ENCODE measurements around the gene CHD1L. TPM values are rescaled to one million over a fixed set of nuclear protein-coding genes. Genes with fewer than 3 reads are reported as not detected.

The CHD1L gene
- total and polyA plus RNA-seq, 2 experiments from 2014 or later: 29.8 to 43.9 TPM

DNA sequence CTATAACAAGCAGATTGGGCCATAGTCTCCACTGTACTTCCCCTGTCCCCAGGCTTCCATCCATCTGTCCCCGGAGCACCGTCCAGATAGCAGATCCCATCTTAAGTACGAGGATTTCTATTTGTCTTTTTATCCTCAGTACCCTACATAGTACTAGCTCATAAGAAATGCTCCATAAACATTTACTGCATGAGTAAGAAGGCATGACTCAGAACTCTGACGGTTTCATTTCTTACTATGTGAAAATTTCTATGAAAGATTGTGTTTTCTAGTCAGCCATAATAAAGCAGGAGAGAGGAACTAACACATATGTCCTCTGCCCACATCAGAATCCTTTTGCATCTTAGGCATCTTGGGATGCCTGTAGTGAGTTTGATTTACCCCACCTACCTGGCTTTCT, 49.5 kb downstream of the CHD1L start:
- H3K4me1 ChIP-seq (ENCODE audit: insufficient read depth): no peaks in the 10 kb centered on the region
- H3K4me2 ChIP-seq: no peak overlapping the region
- H3F3A ChIP-seq (replicated peaks; ENCODE audit: low read depth): no peaks in the 10 kb centered on the region
- H3K36me3 ChIP-seq (ENCODE audit: insufficient read depth): peaks cover 29% of the 10 kb centered on the region
- Mint-ChIP-seq H3K36me3 (ENCODE audit: low read depth) (peaks cover 97% of the 10 kb centered on the region), H3K27me3 (ENCODE audit: insufficient read depth, low read depth, poor library complexity) (peaks cover 2% of the 10 kb centered on the region), H3K27ac (no peak overlapping the region), H3K9me3 (peaks cover 4% of the 10 kb centered on the region; the same call in 2 of the 3 replicates), H3K4me3 (no peak overlapping the region), H3K4me1 (no peaks in the 10 kb centered on the region)
- H4K20me1 ChIP-seq (replicated peaks; ENCODE audit: insufficient read depth): 0 out of 2 replicates have a peak, but pooled peaks cover 8% of the 10 kb centered on the region
- H3K27me3 ChIP-seq (ENCODE audit: insufficient read depth): no peaks in the 10 kb centered on the region
- no peaks in the 10 kb centered on the region; the same call in 1 of the 2 replicates for H3K9me2 ChIP-seq (ENCODE audit: insufficient read depth)
- TF ChIP-seq ZNF114 (CRISPR knock-in tag; IDR thresholded peaks at IDR 0.05) (no peak), EZH2phosphoT487 (IDR thresholded peaks at IDR 0.05; ENCODE audit: unreplicated experiment) (no peak), JUNB (IDR thresholded peaks at IDR 0.05; ENCODE audit: unreplicated experiment) (no peak), POLR2AphosphoS5 (IDR thresholded peaks at IDR 0.05; ENCODE audit: low read depth) (no peak), EZH2 (IDR thresholded peaks at IDR 0.05; ENCODE audit: low read depth, unreplicated experiment) (no peak), CREB1 (CRISPR knock-in tag; IDR thresholded peaks at IDR 0.05; ENCODE audit: low read depth) (no peak)
- TF ChIP-seq, protein P1, sequence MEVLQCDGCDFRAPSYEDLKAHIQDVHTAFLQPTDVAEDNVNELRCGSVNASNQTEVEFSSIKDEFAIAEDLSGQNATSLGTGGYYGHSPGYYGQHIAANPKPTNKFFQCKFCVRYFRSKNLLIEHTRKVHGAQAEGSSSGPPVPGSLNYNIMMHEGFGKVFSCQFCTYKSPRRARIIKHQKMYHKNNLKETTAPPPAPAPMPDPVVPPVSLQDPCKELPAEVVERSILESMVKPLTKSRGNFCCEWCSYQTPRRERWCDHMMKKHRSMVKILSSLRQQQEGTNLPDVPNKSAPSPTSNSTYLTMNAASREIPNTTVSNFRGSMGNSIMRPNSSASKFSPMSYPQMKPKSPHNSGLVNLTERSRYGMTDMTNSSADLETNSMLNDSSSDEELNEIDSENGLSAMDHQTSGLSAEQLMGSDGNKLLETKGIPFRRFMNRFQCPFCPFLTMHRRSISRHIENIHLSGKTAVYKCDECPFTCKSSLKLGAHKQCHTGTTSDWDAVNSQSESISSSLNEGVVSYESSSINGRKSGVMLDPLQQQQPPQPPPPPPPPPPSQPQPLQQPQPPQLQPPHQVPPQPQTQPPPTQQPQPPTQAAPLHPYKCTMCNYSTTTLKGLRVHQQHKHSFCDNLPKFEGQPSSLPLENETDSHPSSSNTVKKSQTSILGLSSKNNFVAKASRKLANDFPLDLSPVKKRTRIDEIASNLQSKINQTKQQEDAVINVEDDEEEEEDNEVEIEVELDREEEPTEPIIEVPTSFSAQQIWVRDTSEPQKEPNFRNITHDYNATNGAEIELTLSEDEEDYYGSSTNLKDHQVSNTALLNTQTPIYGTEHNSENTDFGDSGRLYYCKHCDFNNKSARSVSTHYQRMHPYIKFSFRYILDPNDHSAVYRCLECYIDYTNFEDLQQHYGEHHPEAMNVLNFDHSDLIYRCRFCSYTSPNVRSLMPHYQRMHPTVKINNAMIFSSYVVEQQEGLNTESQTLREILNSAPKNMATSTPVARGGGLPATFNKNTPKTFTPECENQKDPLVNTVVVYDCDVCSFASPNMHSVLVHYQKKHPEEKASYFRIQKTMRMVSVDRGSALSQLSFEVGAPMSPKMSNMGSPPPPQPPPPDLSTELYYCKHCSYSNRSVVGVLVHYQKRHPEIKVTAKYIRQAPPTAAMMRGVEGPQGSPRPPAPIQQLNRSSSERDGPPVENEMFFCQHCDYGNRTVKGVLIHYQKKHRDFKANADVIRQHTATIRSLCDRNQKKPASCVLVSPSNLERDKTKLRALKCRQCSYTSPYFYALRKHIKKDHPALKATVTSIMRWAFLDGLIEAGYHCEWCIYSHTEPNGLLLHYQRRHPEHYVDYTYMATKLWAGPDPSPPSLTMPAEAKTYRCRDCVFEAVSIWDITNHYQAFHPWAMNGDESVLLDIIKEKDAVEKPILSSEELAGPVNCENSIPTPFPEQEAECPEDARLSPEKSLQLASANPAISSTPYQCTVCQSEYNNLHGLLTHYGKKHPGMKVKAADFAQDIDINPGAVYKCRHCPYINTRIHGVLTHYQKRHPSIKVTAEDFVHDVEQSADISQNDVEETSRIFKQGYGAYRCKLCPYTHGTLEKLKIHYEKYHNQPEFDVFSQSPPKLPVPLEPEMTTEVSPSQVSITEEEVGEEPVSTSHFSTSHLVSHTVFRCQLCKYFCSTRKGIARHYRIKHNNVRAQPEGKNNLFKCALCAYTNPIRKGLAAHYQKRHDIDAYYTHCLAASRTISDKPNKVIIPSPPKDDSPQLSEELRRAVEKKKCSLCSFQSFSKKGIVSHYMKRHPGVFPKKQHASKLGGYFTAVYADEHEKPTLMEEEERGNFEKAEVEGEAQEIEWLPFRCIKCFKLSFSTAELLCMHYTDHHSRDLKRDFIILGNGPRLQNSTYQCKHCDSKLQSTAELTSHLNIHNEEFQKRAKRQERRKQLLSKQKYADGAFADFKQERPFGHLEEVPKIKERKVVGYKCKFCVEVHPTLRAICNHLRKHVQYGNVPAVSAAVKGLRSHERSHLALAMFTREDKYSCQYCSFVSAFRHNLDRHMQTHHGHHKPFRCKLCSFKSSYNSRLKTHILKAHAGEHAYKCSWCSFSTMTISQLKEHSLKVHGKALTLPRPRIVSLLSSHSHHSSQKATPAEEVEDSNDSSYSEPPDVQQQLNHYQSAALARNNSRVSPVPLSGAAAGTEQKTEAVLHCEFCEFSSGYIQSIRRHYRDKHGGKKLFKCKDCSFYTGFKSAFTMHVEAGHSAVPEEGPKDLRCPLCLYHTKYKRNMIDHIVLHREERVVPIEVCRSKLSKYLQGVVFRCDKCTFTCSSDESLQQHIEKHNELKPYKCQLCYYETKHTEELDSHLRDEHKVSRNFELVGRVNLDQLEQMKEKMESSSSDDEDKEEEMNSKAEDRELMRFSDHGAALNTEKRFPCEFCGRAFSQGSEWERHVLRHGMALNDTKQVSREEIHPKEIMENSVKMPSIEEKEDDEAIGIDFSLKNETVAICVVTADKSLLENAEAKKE (CRISPR knock-in tag; IDR thresholded peaks at IDR 0.05): no peak
- TF ChIP-seq, protein P2, sequence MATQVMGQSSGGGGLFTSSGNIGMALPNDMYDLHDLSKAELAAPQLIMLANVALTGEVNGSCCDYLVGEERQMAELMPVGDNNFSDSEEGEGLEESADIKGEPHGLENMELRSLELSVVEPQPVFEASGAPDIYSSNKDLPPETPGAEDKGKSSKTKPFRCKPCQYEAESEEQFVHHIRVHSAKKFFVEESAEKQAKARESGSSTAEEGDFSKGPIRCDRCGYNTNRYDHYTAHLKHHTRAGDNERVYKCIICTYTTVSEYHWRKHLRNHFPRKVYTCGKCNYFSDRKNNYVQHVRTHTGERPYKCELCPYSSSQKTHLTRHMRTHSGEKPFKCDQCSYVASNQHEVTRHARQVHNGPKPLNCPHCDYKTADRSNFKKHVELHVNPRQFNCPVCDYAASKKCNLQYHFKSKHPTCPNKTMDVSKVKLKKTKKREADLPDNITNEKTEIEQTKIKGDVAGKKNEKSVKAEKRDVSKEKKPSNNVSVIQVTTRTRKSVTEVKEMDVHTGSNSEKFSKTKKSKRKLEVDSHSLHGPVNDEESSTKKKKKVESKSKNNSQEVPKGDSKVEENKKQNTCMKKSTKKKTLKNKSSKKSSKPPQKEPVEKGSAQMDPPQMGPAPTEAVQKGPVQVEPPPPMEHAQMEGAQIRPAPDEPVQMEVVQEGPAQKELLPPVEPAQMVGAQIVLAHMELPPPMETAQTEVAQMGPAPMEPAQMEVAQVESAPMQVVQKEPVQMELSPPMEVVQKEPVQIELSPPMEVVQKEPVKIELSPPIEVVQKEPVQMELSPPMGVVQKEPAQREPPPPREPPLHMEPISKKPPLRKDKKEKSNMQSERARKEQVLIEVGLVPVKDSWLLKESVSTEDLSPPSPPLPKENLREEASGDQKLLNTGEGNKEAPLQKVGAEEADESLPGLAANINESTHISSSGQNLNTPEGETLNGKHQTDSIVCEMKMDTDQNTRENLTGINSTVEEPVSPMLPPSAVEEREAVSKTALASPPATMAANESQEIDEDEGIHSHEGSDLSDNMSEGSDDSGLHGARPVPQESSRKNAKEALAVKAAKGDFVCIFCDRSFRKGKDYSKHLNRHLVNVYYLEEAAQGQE (IDR thresholded peaks at IDR 0.05; ENCODE audit: unreplicated experiment): no peak
- H3K79me2 ChIP-seq (replicated peaks; ENCODE audit: insufficient read depth): no peaks in the 10 kb centered on the region
- H3K27ac ChIP-seq (ENCODE audit: low read depth): no peak overlapping the region
- no peak overlapping the region for H2AFZ ChIP-seq
- no peak for DNase-seq (ENCODE audit: low spot score)
- ATAC-seq: no peak
- H3K4me3 ChIP-seq: no peak overlapping the region

All from GM23338 (cell line).